Right atrium auricular region (tissue), 2 donors: ENCODE results near the gene IL16. TPM values are rescaled to one million over a fixed set of nuclear protein-coding genes. Genes with fewer than 3 reads are reported as not detected.

Experiments
- DNase-seq: peaks from one replicate; pipeline ENCODE4 v3.0.0-alpha.2; 2019; ENCODE audit warnings: low spot score
- H3K27ac ChIP-seq, 2 donors: fragments of 200-600 bp; sonication (generic); 1 replicate in 1 of 2; 2 replicates in 1 of 2; pipeline ENCODE4 v1.5.1; 2016 to 2019
- H3K27me3 ChIP-seq, 2 donors: fragments of 200-600 bp; sonication (generic); one replicate each; pipeline versions ENCODE4 v1.5.1 to v1.6.0; 2017 to 2019
- H3K36me3 ChIP-seq: fragments of 200-600 bp; sonication (generic); one replicate; pipeline ENCODE4 v1.5.1; 2016
- H3K4me1 ChIP-seq, 2 donors: fragments of 200-600 bp; sonication (generic); one replicate each; pipeline versions ENCODE4 v1.5.1 to v1.6.0; 2017 to 2019
- H3K4me3 ChIP-seq, 2 donors: fragments of 200-600 bp; sonication (generic); 1 replicate in 1 of 2; 2 replicates in 1 of 2; pipeline ENCODE4 v1.5.1; 2017 to 2019; ENCODE audit warnings: mild to moderate bottlenecking in 1 of 2, moderate library complexity in 1 of 2
- H3K9me3 ChIP-seq, 2 donors: fragments of 200-600 bp; sonication (generic); one replicate each; pipeline ENCODE4 v1.5.1; 2019
- CTCF ChIP-seq, 2 donors: fragments of 200-600 bp; sonication (generic); IDR thresholded peaks; one replicate each; pipeline ENCODE4 v1.5.1; 2019; ENCODE audit warnings: antibody characterized with exemption in 2 of 2
- total RNA-seq, 2 donors: library from RNA; depleted of rRNA; stranded (reverse); fragments of >200 nt; gene quantifications; one replicate each; pipeline ENCODE4 v1.1.0, GENCODE V29; 2016

Gene IL16
- total RNA-seq, 2 donors from 2014 or later: 3.9 to 12.1 TPM

GRCh38 chr15:81264072-81264857, 67.6 kb downstream of the IL16 start:
- DNase-seq: no peak
- no peaks in the 10 kb centered on the region for H3K36me3 ChIP-seq
- no peaks in the 10 kb centered on the region for H3K9me3 ChIP-seq
- no peak overlapping the region for H3K27ac ChIP-seq
- H3K4me3 ChIP-seq: no peak overlapping the region
- no peaks in the 10 kb centered on the region for H3K27me3 ChIP-seq
- no peak for TF ChIP-seq CTCF (IDR thresholded peaks at IDR 0.05)
- H3K4me1 ChIP-seq: peaks cover 0 to 15% of the 10 kb centered on the region in 2 donors

- peak overlapping the region in 1 of 2 donors; percentile 10 for H3K4me3 ChIP-seq
- H3K36me3 ChIP-seq: no peaks in the 10 kb centered on the region
- no peak for TF ChIP-seq CTCF (IDR thresholded peaks at IDR 0.05)
- no peak overlapping the region for H3K27ac ChIP-seq
- peaks cover 0 to 15% of the 10 kb centered on the region in 2 donors for H3K4me1 ChIP-seq
- DNase-seq: no peak
- H3K9me3 ChIP-seq: no peaks in the 10 kb centered on the region
- H3K27me3 ChIP-seq: no peaks in the 10 kb centered on the region
Observed at GRCh38 chr15:81265256-81265943, 68.7 kb downstream of the IL16 start.

GRCh38 chr15:81265944-81266775, 69.5 kb downstream of the IL16 start:
- Histone ChIP-seq H3K36me3 (no peaks in the 10 kb centered on the region), H3K4me1 (peaks cover 0 to 15% of the 10 kb centered on the region in 2 donors), H3K27me3 (no peaks in the 10 kb centered on the region), H3K4me3 (peak overlapping the region in 1 of 2 donors; percentile 10), H3K27ac (no peak overlapping the region), H3K9me3 (no peaks in the 10 kb centered on the region)
- peak; percentile 81 to 85 for TF ChIP-seq CTCF (IDR thresholded peaks at IDR 0.05)
- peak; percentile 87 for DNase-seq

- no peak for DNase-seq
Observed at GRCh38 chr15:81268340-81268739, 71.7 kb downstream of the IL16 start.

More at GRCh38 chr15:81268340-81268739, 71.7 kb downstream of the IL16 start:
- peaks cover 0 to 15% of the 10 kb centered on the region in 2 donors for H3K4me1 ChIP-seq
- no peak overlapping the region for H3K27ac ChIP-seq
- no peaks in the 10 kb centered on the region for H3K36me3 ChIP-seq
- no peaks in the 10 kb centered on the region for H3K9me3 ChIP-seq
- no peaks in the 10 kb centered on the region for H3K27me3 ChIP-seq
- no peak overlapping the region for H3K4me3 ChIP-seq
- TF ChIP-seq CTCF (IDR thresholded peaks at IDR 0.05): no peak
